Rectal smooth muscle tissue (tissue), 1 donor: ENCODE results near the gene TRPV5.

Experiments
- H3K27ac ChIP-seq: one replicate; pipeline ENCODE4 v1.7.0; 2013; ENCODE audit warnings: low read depth, low read length, inconsistent platforms
- H3K27me3 ChIP-seq: one replicate; pipeline ENCODE4 v1.7.0; 2013; ENCODE audit warnings: low read length; ENCODE audit not compliant: control insufficient read depth, insufficient read depth
- H3K36me3 ChIP-seq: one replicate; pipeline ENCODE4 v1.7.0; 2013; ENCODE audit warnings: low read length; ENCODE audit not compliant: control insufficient read depth, insufficient read depth
- H3K4me1 ChIP-seq: one replicate; pipeline ENCODE4 v1.7.0; 2013; ENCODE audit warnings: low read length; ENCODE audit not compliant: control insufficient read depth, insufficient read depth
- H3K4me3 ChIP-seq: one replicate; pipeline ENCODE4 v1.7.0; 2013; ENCODE audit warnings: low read length
- H3K9ac ChIP-seq: one replicate; pipeline ENCODE4 v1.7.0; 2013; ENCODE audit warnings: low read length

The TRPV5 gene

GRCh38 chr7:142878315-142878714 is 55.2 kb downstream of the TRPV5 start:
- no peaks in the 10 kb centered on the region for H3K27me3 ChIP-seq
- no peaks in the 10 kb centered on the region for H3K4me1 ChIP-seq
- no peaks in the 10 kb centered on the region for H3K36me3 ChIP-seq
- no peak overlapping the region for H3K27ac ChIP-seq
- no peak overlapping the region for H3K9ac ChIP-seq
- H3K4me3 ChIP-seq = no peak overlapping the region

GRCh38 chr7:142876991-142877910 is 56.3 kb downstream of the TRPV5 start:
- Histone ChIP-seq H3K9ac (no peak overlapping the region), H3K4me3 (no peak overlapping the region), H3K36me3 (no peaks in the 10 kb centered on the region), H3K27ac (no peak overlapping the region), H3K27me3 (no peaks in the 10 kb centered on the region), H3K4me1 (no peaks in the 10 kb centered on the region)

GRCh38 chr7:142876236-142876960 is 57.1 kb downstream of the TRPV5 start:
- Histone ChIP-seq H3K4me1 (no peaks in the 10 kb centered on the region), H3K27ac (no peak overlapping the region), H3K4me3 (no peak overlapping the region), H3K27me3 (no peaks in the 10 kb centered on the region), H3K36me3 (no peaks in the 10 kb centered on the region), H3K9ac (no peak overlapping the region)

GRCh38 chr7:142875456-142875855 is 58.1 kb downstream of the TRPV5 start:
- H3K27me3 ChIP-seq = no peaks in the 10 kb centered on the region
- no peak overlapping the region for H3K27ac ChIP-seq
- no peaks in the 10 kb centered on the region for H3K36me3 ChIP-seq
- no peaks in the 10 kb centered on the region for H3K4me1 ChIP-seq
- H3K9ac ChIP-seq = no peak overlapping the region
- no peak overlapping the region for H3K4me3 ChIP-seq

- H3K4me3 ChIP-seq = no peak overlapping the region
- no peak overlapping the region for H3K9ac ChIP-seq
- no peaks in the 10 kb centered on the region for H3K36me3 ChIP-seq
- no peak overlapping the region for H3K27ac ChIP-seq
- H3K27me3 ChIP-seq = no peaks in the 10 kb centered on the region
- H3K4me1 ChIP-seq = no peaks in the 10 kb centered on the region
These were observed 58.7 kb downstream of the TRPV5 start for GRCh38 chr7:142874837-142875236.

- Histone ChIP-seq H3K4me1 (no peaks in the 10 kb centered on the region), H3K36me3 (no peaks in the 10 kb centered on the region), H3K4me3 (no peak overlapping the region), H3K27ac (no peak overlapping the region), H3K27me3 (no peaks in the 10 kb centered on the region), H3K9ac (no peak overlapping the region)
These were observed 59.1 kb downstream of the TRPV5 start for GRCh38 chr7:142874409-142874808.

GRCh38 chr7:142873871-142874270 is 59.7 kb downstream of the TRPV5 start:
- Histone ChIP-seq H3K4me1 (no peaks in the 10 kb centered on the region), H3K9ac (no peak overlapping the region)

GRCh38 chr7:142873281-142873784 is 60.2 kb downstream of the TRPV5 start:
- H3K27ac ChIP-seq = no peak overlapping the region
- no peak overlapping the region for H3K9ac ChIP-seq
- H3K36me3 ChIP-seq = no peaks in the 10 kb centered on the region
- H3K4me3 ChIP-seq = no peak overlapping the region
- H3K4me1 ChIP-seq = no peaks in the 10 kb centered on the region
- H3K27me3 ChIP-seq = no peaks in the 10 kb centered on the region

More at GRCh38 chr7:142873871-142874270, 59.7 kb downstream of the TRPV5 start:
- H3K36me3 ChIP-seq = no peaks in the 10 kb centered on the region
- no peak overlapping the region for H3K4me3 ChIP-seq
- no peak overlapping the region for H3K27ac ChIP-seq
- no peaks in the 10 kb centered on the region for H3K27me3 ChIP-seq

- Histone ChIP-seq H3K27ac (no peak overlapping the region), H3K27me3 (no peaks in the 10 kb centered on the region), H3K36me3 (no peaks in the 10 kb centered on the region), H3K4me3 (no peak overlapping the region), H3K4me1 (no peaks in the 10 kb centered on the region), H3K9ac (no peak overlapping the region)
These were observed 61.4 kb downstream of the TRPV5 start for GRCh38 chr7:142872106-142872675.

- no peak overlapping the region for H3K9ac ChIP-seq
- no peaks in the 10 kb centered on the region for H3K36me3 ChIP-seq
- H3K27ac ChIP-seq = no peak overlapping the region
These were observed 62.1 kb downstream of the TRPV5 start for GRCh38 chr7:142871260-142872105.

GRCh38 chr7:142870566-142871259 is 62.8 kb downstream of the TRPV5 start:
- no peaks in the 10 kb centered on the region for H3K27me3 ChIP-seq
- no peaks in the 10 kb centered on the region for H3K4me1 ChIP-seq
- H3K4me3 ChIP-seq = no peak overlapping the region
- H3K27ac ChIP-seq = no peak overlapping the region
- H3K36me3 ChIP-seq = no peaks in the 10 kb centered on the region
- no peak overlapping the region for H3K9ac ChIP-seq

More at GRCh38 chr7:142871260-142872105, 62.1 kb downstream of the TRPV5 start:
- H3K27me3 ChIP-seq = no peaks in the 10 kb centered on the region
- H3K4me1 ChIP-seq = no peaks in the 10 kb centered on the region
- no peak overlapping the region for H3K4me3 ChIP-seq
